Iris pigment epithelial cell (primary cell): ENCODE results near the gene NDRG3.

Experiments used
- DNase-seq: peaks from one replicate; pipeline ENCODE4 v3.0.0-alpha.2; 2011; ENCODE audit warnings: low read depth

The NDRG3 gene

GRCh38 chr20:36745927-36746659 is at the start of gene NDRG3:
Gene NDRG3 (minus strand): TSS chr20:36746090. CDS start chr20:36721735, 24,355 bp downstream.
- peak; percentile 90 for DNase-seq

GRCh38 chr20:36794116-36794474 is 48.2 kb upstream of the NDRG3 start:
- no peak for DNase-seq

GRCh38 chr20:36793294-36794115 is 47.6 kb upstream of the NDRG3 start:
- DNase-seq, result no peak

GRCh38 chr20:36792422-36792821 is 46.5 kb upstream of the NDRG3 start:
- DNase-seq, result peak; percentile 69

- DNase-seq, result no peak
These were observed 46.0 kb upstream of the NDRG3 start for GRCh38 chr20:36791862-36792261.

GRCh38 chr20:36786663-36787062 is 40.8 kb upstream of the NDRG3 start:
- no peak for DNase-seq

- no peak for DNase-seq
These were observed 40.4 kb upstream of the NDRG3 start for GRCh38 chr20:36786246-36786645.

- DNase-seq, result no peak
These were observed 39.4 kb upstream of the NDRG3 start for GRCh38 chr20:36785308-36785707.

- peak; percentile 30 for DNase-seq
These were observed 39.0 kb upstream of the NDRG3 start for GRCh38 chr20:36784900-36785299.

GRCh38 chr20:36784116-36784515 is 38.2 kb upstream of the NDRG3 start:
- no peak for DNase-seq

- DNase-seq, result no peak
These were observed 33.8 kb upstream of the NDRG3 start for GRCh38 chr20:36779656-36780025.

GRCh38 chr20:36778831-36779655 is 33.2 kb upstream of the NDRG3 start:
- DNase-seq, result no peak

GRCh38 chr20:36777576-36777975 is 31.7 kb upstream of the NDRG3 start:
- DNase-seq, result no peak

- no peak for DNase-seq
These were observed 31.3 kb upstream of the NDRG3 start for GRCh38 chr20:36777167-36777566.

- DNase-seq, result no peak
These were observed 29.9 kb upstream of the NDRG3 start for GRCh38 chr20:36775826-36776225.

GRCh38 chr20:36775196-36775595 is 29.3 kb upstream of the NDRG3 start:
- no peak for DNase-seq

GRCh38 chr20:36773597-36774390 is 27.9 kb upstream of the NDRG3 start, which contains the start of gene DSN1:
Gene DSN1 (minus strand): TSS chr20:36773763. CDS start chr20:36771458, 2,305 bp downstream.
- peak; percentile 96 for DNase-seq

- no peak for DNase-seq
These were observed 27.3 kb upstream of the NDRG3 start for GRCh38 chr20:36773107-36773596.

- no peak for DNase-seq
These were observed 24.8 kb upstream of the NDRG3 start for GRCh38 chr20:36770680-36771079.

- peak; percentile 46 for DNase-seq
These were observed 23.0 kb upstream of the NDRG3 start for GRCh38 chr20:36768768-36769430.

GRCh38 chr20:36761125-36761524 is 15.2 kb upstream of the NDRG3 start:
- DNase-seq, result no peak
